ENCODE results near the gene ATP13A4. TPM values are rescaled to one million over a fixed set of nuclear protein-coding genes. Genes with fewer than 3 reads are reported as not detected.

Gene ATP13A4
- total and polyA plus RNA-seq, 2 of the 4 experiments (the other 2 are of a cell fraction), result under 0.01 TPM; not detected in 1

GRCh38 chr3:193481436-193481835, 73.3 kb downstream of the ATP13A4 start:
- Histone ChIP-seq H3K4ac (ENCODE audit: low read depth, low read length) (no peak overlapping the region), H2AFZ (replicated peaks; ENCODE audit: low read length, poor library complexity) (no peak overlapping the region), H3K27me3 (ENCODE audit: control insufficient read depth, insufficient read depth, low read length) (no peaks in the 10 kb centered on the region), H4K91ac (ENCODE audit: insufficient read depth, low read depth, low read length) (no peak overlapping the region), H3K4me2 (ENCODE audit: low read depth, low read length) (no peak overlapping the region), H3K9me3 (ENCODE audit: control insufficient read depth, insufficient read depth, low read length) (0 out of 2 replicates have a peak, but pooled peaks cover 1% of the 10 kb centered on the region), H3K4me3 (ENCODE audit: insufficient read depth, low read depth, low read length) (no peak overlapping the region), H4K20me1 (ENCODE audit: insufficient read depth, low read length) (no peaks in the 10 kb centered on the region), H4K5ac (ENCODE audit: low read depth, low read length) (no peak overlapping the region), H3K56ac (ENCODE audit: extremely low read depth, insufficient read depth, low read length) (no peak overlapping the region), H3K23ac (ENCODE audit: low read depth, low read length) (no peak overlapping the region), H4K8ac (ENCODE audit: low read depth in 2 of 2, low read length in 2 of 2) (no peak overlapping the region), H2AK9ac (replicated peaks; ENCODE audit: low read depth, low read length, poor library complexity) (no peak overlapping the region), H2BK5ac (ENCODE audit: low read depth, low read length, poor library complexity, severe bottlenecking) (no peak overlapping the region), H2AK5ac (ENCODE audit: low read depth, low read length) (no peak overlapping the region), H3K27ac (ENCODE audit: insufficient read depth, low read length) (no peak overlapping the region), H3K9ac (ENCODE audit: low read depth, low read length) (no peak overlapping the region), H3K18ac (ENCODE audit: low read depth, low read length) (no peak overlapping the region), H2BK15ac (ENCODE audit: low read depth, low read length) (no peak overlapping the region), H3K14ac (replicated peaks; ENCODE audit: low read depth, low read length) (no peak overlapping the region), H3K79me1 (ENCODE audit: low read depth in 1 of 2, low read length in 2 of 2) (no peaks in the 10 kb centered on the region), H3K4me1 (ENCODE audit: control insufficient read depth, insufficient read depth, low read length) (no peaks in the 10 kb centered on the region), H3K9me1 (ENCODE audit: insufficient read depth, low read length) (no peaks in the 10 kb centered on the region), H2BK120ac (ENCODE audit: low read depth, low read length) (no peak overlapping the region), H3K36me3 (ENCODE audit: control insufficient read depth, insufficient read depth, low read length) (no peaks in the 10 kb centered on the region), H2BK20ac (ENCODE audit: low read depth, low read length) (no peak overlapping the region)
- dilution Hi-C loops (cut with HindIII; ENCODE audit: low sequenced_read_pairs, unreplicated experiment) (no loop called here), intact Hi-C loops (cut with micrococcal nuclease) (no loop called here), in situ Hi-C loops (cut with MboI; ENCODE audit: low sequenced_read_pairs) (no loop called here)
- WGBS, 2 experiments (ENCODE audit: extremely low coverage in 2 of 2, insufficient read length in 1 of 2), result no CpG with 5 or more reads among the region's 1 CpG
- ChIA-PET CTCF (no interaction called here), POLR2A (ENCODE audit: unreplicated experiment) (no interaction called here)
- no peak for DNase-seq
- TF ChIP-seq FOS (IDR thresholded peaks at IDR 0.05; ENCODE audit: low read depth, low read length) (no peak), MAFK (IDR thresholded peaks at IDR 0.05; ENCODE audit: low read depth, low read length) (no peak), BHLHE40 (IDR thresholded peaks at IDR 0.05; ENCODE audit: low read depth, low read length) (no peak), MXI1 (IDR thresholded peaks at IDR 0.05; ENCODE audit: borderline replicate concordance, low read depth, low read length) (no peak), POLR2A (IDR thresholded peaks at IDR 0.05; ENCODE audit: low read depth, low read length) (no peak), SMC3 (IDR thresholded peaks at IDR 0.05; ENCODE audit: low read depth, low read length) (no peak), RFX5 (IDR thresholded peaks at IDR 0.05; ENCODE audit: low read depth, low read length) (no peak), CEBPB (IDR thresholded peaks at IDR 0.05; ENCODE audit: low read depth, low read length) (no peak), NFE2L2 (IDR thresholded peaks at IDR 0.05; ENCODE audit: low read depth, low read length) (no peak), RAD21 (IDR thresholded peaks at IDR 0.05; ENCODE audit: low read length) (no peak), MAZ (IDR thresholded peaks at IDR 0.05; ENCODE audit: borderline replicate concordance, low read depth, low read length) (no peak), RCOR1 (IDR thresholded peaks at IDR 0.05; ENCODE audit: insufficient replicate concordance, low read length) (no peak), ELK1 (IDR thresholded peaks at IDR 0.05; ENCODE audit: borderline replicate concordance, low read depth, low read length) (no peak), CHD1 (IDR thresholded peaks at IDR 0.05; ENCODE audit: low read depth, low read length) (no peak), USF2 (IDR thresholded peaks at IDR 0.05; ENCODE audit: low read depth, low read length) (no peak), CTCF (conservative IDR thresholded peaks at IDR 0.05; ENCODE audit: low read depth, low read length) (no peak)
- no TSS peak for BruUV-seq (replicated peaks)
- ATAC-seq (ENCODE audit: low read depth), result no peak

Data from IMR-90 (cell line).